Heart left ventricle (tissue), 16 donors: Measurements from ENCODE around the gene NUCKS1. TPM values are rescaled to one million over a fixed set of nuclear protein-coding genes. Genes with fewer than 3 reads are reported as not detected.
"Not testable (repeated sequence)": the region's sequence is repeated elsewhere in the genome, so short reads cannot be mapped to it uniquely, and the experiment has no call there.

Experiments used
- ATAC-seq, 4 donors: fragments of 200-7000 bp; cut with Tn5 transposase; one replicate each; pipeline ENCODE4 v1.9.1; 2020 to 2022; ENCODE audit warnings: moderate library complexity in 4 of 4, mild to moderate bottlenecking in 3 of 4, moderate number of reproducible peaks in 1 of 4
- DNase-seq, 5 donors: peaks; one replicate each; pipeline ENCODE4 v3.0.0-alpha.2; 2020
- H3K27ac ChIP-seq, 12 donors: fragments of 200-600 bp; sonication (generic) in 4 of 12; one replicate each; pipeline versions ENCODE4 v1.5.0 to v1.8.0; 2016 to 2022; ENCODE audit warnings: mild to moderate bottlenecking in 2 of 12
- H3K27me3 ChIP-seq, 9 donors: fragments of 200-600 bp; sonication (generic) in 2 of 9; one replicate each; pipeline versions ENCODE4 v1.5.1 to v1.8.0; 2016 to 2022; ENCODE audit warnings: mild to moderate bottlenecking in 3 of 9
- H3K36me3 ChIP-seq, 9 donors: fragments of 200-600 bp; sonication (generic) in 2 of 9; one replicate each; pipeline versions ENCODE4 v1.5.0 to v1.8.0; 2018 to 2022; ENCODE audit warnings: mild to moderate bottlenecking in 2 of 9
- H3K4me1 ChIP-seq, 12 donors: fragments of 200-600 bp; sonication (generic) in 4 of 12; one replicate each; pipeline versions ENCODE4 v1.5.0 to v1.8.0; 2016 to 2022; ENCODE audit warnings: mild to moderate bottlenecking in 3 of 12
- H3K4me3 ChIP-seq, 12 donors: fragments of 200-600 bp; sonication (generic) in 4 of 12; one replicate each; pipeline versions ENCODE4 v1.5.0 to v1.8.0; 2017 to 2022; ENCODE audit warnings: mild to moderate bottlenecking in 9 of 12, moderate library complexity in 4 of 12
- H3K9me3 ChIP-seq, 12 donors: fragments of 200-600 bp; sonication (generic) in 4 of 12; one replicate each; pipeline versions ENCODE4 v1.5.0 to v1.8.0; 2016 to 2022; ENCODE audit warnings: mild to moderate bottlenecking in 1 of 12
- POLR2A ChIP-seq, 2 donors: fragments of 450-650 bp; IDR thresholded peaks; one replicate each; pipeline ENCODE4 v1.6.1; 2017; ENCODE audit warnings: antibody characterized with exemption in 2 of 2, mild to moderate bottlenecking in 2 of 2, moderate library complexity in 2 of 2
- WGBS, 4 donors: extraction: QIAGEN DNeasy Blood & Tissue Kit in 2 of 4; methylation state at CpG; one replicate each; pipeline versions ENCODE4 v1.1.5 to v1.1.7; 2013 to 2018; 5-methylcytosine and 5-hydroxymethylcytosine counted together
- intact Hi-C, 10 donors: fragments of 100-400 bp; cut with DNase I; formaldehyde crosslinking; loops; one replicate each; pipeline versions ENCODE4 v1.11.1 to v1.14.2; 2022
- polyA plus RNA-seq, 2 donors: library from polyadenylated mRNA; stranded (reverse); fragments of 200-250 nt; gene quantifications; one replicate each; pipeline ENCODE4 v1.2.3, GENCODE V29; 2013
- total RNA-seq, 9 donors: library from RNA; depleted of rRNA in 2 of 9; stranded (reverse); fragments of >200 nt in 2 of 9; fragmentation: NEBNext Ultra II Directional in 3 of 9; extraction: Animal tissue kit (Norgen Biotek cat#: 25700) in 3 of 9; gene quantifications; one replicate each; pipeline versions ENCODE4 v1.1.0 to v1.2.4, GENCODE V29; 2016 to 2023
- TF ChIP-seq, protein P1 (sequence below), 12 donors: fragments of 200-600 bp; sonication (generic) in 4 of 12; IDR thresholded peaks; one replicate each; pipeline versions ENCODE4 v1.5.0 to v1.8.0; 2018 to 2022; ENCODE audit warnings: antibody characterized with exemption in 12 of 12, mild to moderate bottlenecking in 5 of 12
- donor health status: ischemic (EF 13 %, LVEDD 7.1; RV severe dilation, severe dysfunction).
- donor health status: healthy with polysubstance abuse.
- donor health status: DM: no; HTN: yes; CAD: no.
- donor health status: DM: no; HTN: no; CAD: no.
- donor health status: ischemic (EF 25% LVEDD 6.9; RV normal size, moderate dysfunction).
- donor health status: ischemic (EF 25% LVEDD 5.7; RV mildly dilated, moderate dysfunction).
- donor health status: healthy.
- donor health status: DM: yes; HTN: yes; CAD: no.
- donor health status: ischemic (EF 35%, LVEDD 5.7; RV mildly dilated, moderate dysfunction).
- donor health status: nonischemic (EF 11% LVEDD 7.7; RV severe dilation, severe dysfunction).
- donor health status: DM: yes; HTN: yes; CAD: no.
- donor health status: PGD.
- donor health status: ischemic (EF 29% LVEDD 5.4; RV normal size, mild dysfunction).
- donor health status: nonischemic (EF 23%, LVEDD 6.1; RV moderate dilation, normal function).

NUCKS1 gene
- total and polyA plus RNA-seq, 11 donors: 73.4 to 240 (median 198) TPM

DNA sequence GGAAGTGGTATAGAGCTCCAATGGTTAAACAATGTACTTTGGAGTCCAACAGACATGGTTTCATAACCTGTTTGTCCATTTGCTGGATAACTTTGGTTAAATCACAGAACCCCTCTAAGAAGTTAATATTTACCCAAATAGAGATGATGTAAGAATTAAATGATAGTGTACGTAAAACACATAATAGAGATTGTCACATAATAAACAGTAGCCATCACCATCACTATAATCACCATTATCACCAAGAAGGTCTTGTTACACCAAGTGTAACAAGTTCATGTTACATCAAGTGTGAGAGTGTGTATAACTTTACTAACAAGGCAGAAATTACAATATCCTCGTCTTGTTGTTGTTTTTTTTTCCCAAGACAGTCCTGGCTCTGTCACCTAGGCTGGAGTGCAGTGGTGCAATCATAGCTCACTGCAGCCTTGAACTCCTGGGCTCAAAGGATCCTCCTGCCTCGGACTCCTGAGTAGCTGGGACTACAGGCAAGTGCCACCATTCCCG, 23.3 kb downstream of the NUCKS1 start:
- DNase-seq (no peak), ATAC-seq (no peak)
- H3K27me3 ChIP-seq: no peaks in the 10 kb centered on the region
- H3K4me1 ChIP-seq: peaks cover 0 to 17% (median 4%) of the 10 kb centered on the region in 12 donors
- 77 to 89% (median 84%) methylated on average over 4 of the region's 4 CpGs for WGBS, 4 donors
- TF ChIP-seq, protein P1, sequence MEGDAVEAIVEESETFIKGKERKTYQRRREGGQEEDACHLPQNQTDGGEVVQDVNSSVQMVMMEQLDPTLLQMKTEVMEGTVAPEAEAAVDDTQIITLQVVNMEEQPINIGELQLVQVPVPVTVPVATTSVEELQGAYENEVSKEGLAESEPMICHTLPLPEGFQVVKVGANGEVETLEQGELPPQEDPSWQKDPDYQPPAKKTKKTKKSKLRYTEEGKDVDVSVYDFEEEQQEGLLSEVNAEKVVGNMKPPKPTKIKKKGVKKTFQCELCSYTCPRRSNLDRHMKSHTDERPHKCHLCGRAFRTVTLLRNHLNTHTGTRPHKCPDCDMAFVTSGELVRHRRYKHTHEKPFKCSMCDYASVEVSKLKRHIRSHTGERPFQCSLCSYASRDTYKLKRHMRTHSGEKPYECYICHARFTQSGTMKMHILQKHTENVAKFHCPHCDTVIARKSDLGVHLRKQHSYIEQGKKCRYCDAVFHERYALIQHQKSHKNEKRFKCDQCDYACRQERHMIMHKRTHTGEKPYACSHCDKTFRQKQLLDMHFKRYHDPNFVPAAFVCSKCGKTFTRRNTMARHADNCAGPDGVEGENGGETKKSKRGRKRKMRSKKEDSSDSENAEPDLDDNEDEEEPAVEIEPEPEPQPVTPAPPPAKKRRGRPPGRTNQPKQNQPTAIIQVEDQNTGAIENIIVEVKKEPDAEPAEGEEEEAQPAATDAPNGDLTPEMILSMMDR (IDR thresholded peaks at IDR 0.05): no peak
- TF ChIP-seq POLR2A (IDR thresholded peaks at IDR 0.05): no peak
- no peak overlapping the region for H3K27ac ChIP-seq
- H3K4me3 ChIP-seq: no peak overlapping the region
- no peaks in the 10 kb centered on the region for H3K9me3 ChIP-seq
- intact Hi-C loops: no loop called here
- H3K36me3 ChIP-seq: peaks cover 0 to 85% (median 77%) of the 10 kb centered on the region in 9 donors

DNA sequence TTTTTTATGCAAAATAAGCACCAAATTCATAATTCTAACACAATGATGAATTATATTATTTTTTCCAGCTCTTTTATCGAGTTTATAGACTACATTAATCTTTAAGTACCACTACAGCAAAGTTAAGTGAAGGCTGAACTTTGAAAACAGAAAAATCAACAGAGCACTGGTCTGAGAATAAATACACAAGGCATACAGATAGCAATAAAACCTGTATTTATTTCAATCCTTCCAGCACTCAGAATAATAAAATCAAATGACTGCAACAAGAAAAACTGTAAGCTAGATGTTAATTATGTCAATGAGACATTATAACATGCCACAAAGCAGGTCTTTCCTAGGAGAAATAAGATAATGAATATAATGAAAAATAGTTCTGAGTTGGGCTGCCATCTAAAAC, 24.5 kb downstream of the NUCKS1 start:
- no peak for DNase-seq
- Histone ChIP-seq H3K4me3 (no peak overlapping the region), H3K36me3 (peaks cover 0 to 93% (median 86%) of the 10 kb centered on the region in 9 donors), H3K4me1 (peaks cover 0 to 17% (median 4%) of the 10 kb centered on the region in 12 donors), H3K9me3 (no peaks in the 10 kb centered on the region), H3K27ac (no peak overlapping the region), H3K27me3 (no peaks in the 10 kb centered on the region)
- WGBS, 4 donors: 89 to 96% (median 92%) methylated on average over 1 of the region's 1 CpG
- no peak for TF ChIP-seq POLR2A (IDR thresholded peaks at IDR 0.05)
- TF ChIP-seq, protein P1 (IDR thresholded peaks at IDR 0.05): no peak
- ATAC-seq: no peak
- intact Hi-C loops: no loop called here

DNA sequence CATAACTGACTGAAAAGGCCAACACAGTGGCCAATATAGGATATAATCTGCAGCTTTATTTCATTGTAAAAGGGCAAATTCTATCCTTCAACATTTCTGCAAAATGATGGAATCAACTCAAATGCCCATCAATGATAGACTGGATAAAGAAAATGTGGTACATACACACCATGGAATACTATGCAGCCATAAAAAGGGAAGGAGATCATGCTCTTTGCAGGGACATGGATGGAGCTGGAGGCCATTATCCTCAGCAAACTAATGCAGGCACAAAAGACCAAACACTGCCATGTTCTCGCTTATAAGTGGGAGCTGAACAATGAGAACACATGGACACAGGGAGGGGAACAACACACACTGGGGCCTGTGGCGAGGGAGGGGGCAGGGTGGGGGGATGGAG, 29.2 kb downstream of the NUCKS1 start:
- Histone ChIP-seq H3K36me3 (peaks cover 2 to 100% (median 98%) of the 10 kb centered on the region in 9 donors), H3K4me1 (peaks cover 0 to 19% (median 0%) of the 10 kb centered on the region in 12 donors)
- H3K9me3 ChIP-seq, H3K4me3 ChIP-seq, DNase-seq, intact Hi-C loops, ATAC-seq, H3K27ac ChIP-seq, H3K27me3 ChIP-seq: not testable (repeated sequence)
- 50 to 100% (median 99%) methylated on average over 2 of the region's 2 CpGs for WGBS, 4 donors

DNA sequence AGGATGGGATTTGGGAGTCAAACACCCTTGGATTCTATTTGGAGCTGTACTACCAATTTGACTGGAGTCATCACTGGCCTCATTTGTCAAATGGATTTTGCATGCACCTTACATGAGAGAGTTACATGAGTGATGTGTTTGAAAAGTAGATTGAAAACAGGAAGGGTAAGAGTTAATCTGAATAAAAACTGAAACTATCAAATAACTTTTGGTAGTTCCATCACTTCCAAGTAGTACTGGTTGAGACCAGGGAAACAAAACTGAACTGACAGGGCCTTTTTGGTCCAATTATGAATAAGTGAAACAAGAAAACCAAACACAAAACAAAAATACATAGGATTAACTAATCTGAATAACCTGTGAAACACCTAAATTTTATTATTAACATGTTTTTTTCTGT, 30.2 kb downstream of the NUCKS1 start:
- Histone ChIP-seq H3K4me3 (no peak overlapping the region), H3K27me3 (no peaks in the 10 kb centered on the region), H3K4me1 (peaks cover 0 to 21% (median 0%) of the 10 kb centered on the region in 12 donors), H3K36me3 (peaks cover 2 to 100% (median 98%) of the 10 kb centered on the region in 9 donors), H3K27ac (no peak overlapping the region), H3K9me3 (no peaks in the 10 kb centered on the region)
- intact Hi-C loops: loop anchor here in 1 of 10 donors (10.0 kb wide), 1 partner anchor 125 kb away; no protein-coding TSS in a partner anchor
- DNase-seq (no peak), ATAC-seq (no peak)
- TF ChIP-seq POLR2A (IDR thresholded peaks at IDR 0.05): no peak
- TF ChIP-seq, protein P1 (IDR thresholded peaks at IDR 0.05): no peak

DNA sequence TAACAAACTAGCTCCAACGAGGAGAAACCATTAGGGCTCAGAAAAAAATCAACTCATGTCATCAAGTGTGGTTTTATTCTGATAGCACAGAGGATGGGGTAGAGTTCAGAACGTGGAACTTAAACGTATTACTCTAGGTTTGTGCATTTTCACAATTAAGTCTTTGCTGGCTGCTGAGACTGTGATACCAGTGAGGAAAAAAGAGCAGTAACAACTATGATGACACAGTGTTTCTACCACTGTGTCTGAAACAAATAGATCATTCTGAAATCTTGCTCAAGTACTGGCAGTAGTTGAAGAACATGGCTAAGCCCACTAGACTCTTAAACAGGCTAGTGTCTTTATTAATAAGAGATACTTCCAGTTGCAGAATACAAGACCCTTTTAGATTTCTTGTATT, 31.0 kb downstream of the NUCKS1 start:
- TF ChIP-seq, protein P1 (IDR thresholded peaks at IDR 0.05): no peak
- TF ChIP-seq POLR2A (IDR thresholded peaks at IDR 0.05): no peak
- no peak for DNase-seq
- no peaks in the 10 kb centered on the region for H3K9me3 ChIP-seq
- H3K36me3 ChIP-seq: peaks cover 2 to 100% (median 93%) of the 10 kb centered on the region in 9 donors
- intact Hi-C loops: loop anchor here in 1 of 10 donors (10.0 kb wide), 1 partner anchor 124 kb away; no protein-coding TSS in a partner anchor
- 57 to 77% (median 71%) methylated on average over 3 of the region's 3 CpGs for WGBS, 4 donors
- no peaks in the 10 kb centered on the region for H3K27me3 ChIP-seq
- H3K27ac ChIP-seq: no peak overlapping the region
- H3K4me1 ChIP-seq: peaks cover 0 to 20% (median 0%) of the 10 kb centered on the region in 12 donors
- ATAC-seq: no peak
- no peak overlapping the region for H3K4me3 ChIP-seq
